ENCODE results near the gene CLPX.

Gene CLPX

DNA sequence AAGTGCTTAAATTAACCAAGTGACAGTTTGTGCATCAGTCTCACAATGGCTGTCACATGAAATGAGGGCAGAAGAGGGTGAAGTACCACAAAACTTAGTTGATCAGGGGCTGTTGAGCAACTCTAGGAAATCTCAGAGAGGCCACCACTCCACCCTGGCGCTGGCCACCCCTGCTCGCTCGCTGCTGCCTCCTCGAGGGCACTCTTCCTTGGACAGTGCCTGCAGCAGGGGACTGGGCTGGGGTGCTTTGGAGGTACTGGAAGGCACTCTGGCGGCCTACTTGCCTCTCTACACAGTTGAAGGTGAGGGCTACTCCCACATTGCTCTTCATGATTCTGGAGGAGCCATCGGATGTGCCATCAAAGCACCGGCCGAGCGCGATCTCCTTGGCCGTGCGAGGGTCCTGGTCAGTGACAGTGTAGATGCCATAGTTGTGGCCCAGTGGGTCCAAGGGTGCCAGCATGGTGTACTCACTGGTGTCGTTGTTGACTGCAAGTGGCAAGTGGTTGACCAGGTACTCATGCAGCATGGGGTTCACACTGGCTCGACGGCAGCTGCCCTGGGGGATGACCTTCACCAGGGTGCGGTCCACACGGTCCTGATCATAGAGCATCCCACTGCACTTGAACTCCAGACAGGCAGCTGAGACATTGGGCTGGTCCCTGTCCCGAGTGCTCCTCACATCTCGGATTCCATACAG lies 11.6 kb upstream of the CLPX start:
- TF ChIP-seq, protein P1, sequence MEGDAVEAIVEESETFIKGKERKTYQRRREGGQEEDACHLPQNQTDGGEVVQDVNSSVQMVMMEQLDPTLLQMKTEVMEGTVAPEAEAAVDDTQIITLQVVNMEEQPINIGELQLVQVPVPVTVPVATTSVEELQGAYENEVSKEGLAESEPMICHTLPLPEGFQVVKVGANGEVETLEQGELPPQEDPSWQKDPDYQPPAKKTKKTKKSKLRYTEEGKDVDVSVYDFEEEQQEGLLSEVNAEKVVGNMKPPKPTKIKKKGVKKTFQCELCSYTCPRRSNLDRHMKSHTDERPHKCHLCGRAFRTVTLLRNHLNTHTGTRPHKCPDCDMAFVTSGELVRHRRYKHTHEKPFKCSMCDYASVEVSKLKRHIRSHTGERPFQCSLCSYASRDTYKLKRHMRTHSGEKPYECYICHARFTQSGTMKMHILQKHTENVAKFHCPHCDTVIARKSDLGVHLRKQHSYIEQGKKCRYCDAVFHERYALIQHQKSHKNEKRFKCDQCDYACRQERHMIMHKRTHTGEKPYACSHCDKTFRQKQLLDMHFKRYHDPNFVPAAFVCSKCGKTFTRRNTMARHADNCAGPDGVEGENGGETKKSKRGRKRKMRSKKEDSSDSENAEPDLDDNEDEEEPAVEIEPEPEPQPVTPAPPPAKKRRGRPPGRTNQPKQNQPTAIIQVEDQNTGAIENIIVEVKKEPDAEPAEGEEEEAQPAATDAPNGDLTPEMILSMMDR (IDR thresholded peaks at IDR 0.05; ENCODE audit: borderline replicate concordance, extremely low read depth, low read length, poor library complexity, severe bottlenecking), result no peak
- TF ChIP-seq EZH2 (IDR thresholded peaks at IDR 0.05; ENCODE audit: borderline replicate concordance, low read depth, low read length, severe bottlenecking), result no peak
- no peak overlapping the region for H2AFZ ChIP-seq (ENCODE audit: low read depth, low read length)
- H3K4me3 ChIP-seq (ENCODE audit: low read depth in 1 of 2, low read length in 2 of 2), result no peak overlapping the region

DNA sequence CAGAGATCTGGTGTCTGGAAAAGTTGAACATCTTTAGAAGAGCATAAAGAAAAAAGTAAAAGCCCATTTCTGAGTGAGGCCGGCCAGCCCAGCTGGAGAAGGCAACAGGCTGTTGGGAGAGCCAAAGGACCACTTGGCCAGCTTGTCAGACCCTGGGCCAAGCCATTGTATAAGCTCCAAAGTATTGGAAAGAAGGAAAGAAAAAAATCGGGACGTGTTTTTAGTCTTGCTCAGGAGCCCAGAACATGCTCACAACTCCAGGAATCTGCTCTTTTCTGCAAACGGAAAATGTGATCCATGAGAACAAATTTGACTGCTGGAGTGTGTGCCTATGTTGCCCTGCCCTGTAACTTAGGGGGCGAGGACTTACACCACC lies 10.4 kb upstream of the CLPX start:
- no peaks in the 10 kb centered on the region for H3K9me3 ChIP-seq (ENCODE audit: insufficient read depth, low read length, severe bottlenecking)
- TF ChIP-seq EZH2 (IDR thresholded peaks at IDR 0.05; ENCODE audit: borderline replicate concordance, low read depth, low read length, severe bottlenecking), result no peak
- TF ChIP-seq, protein P1 (IDR thresholded peaks at IDR 0.05; ENCODE audit: borderline replicate concordance, extremely low read depth, low read length, poor library complexity, severe bottlenecking), result no peak
- H3K27me3 ChIP-seq (ENCODE audit: insufficient read depth, low read length, poor library complexity), result no peaks in the 10 kb centered on the region
- DNase-seq (no peak), ATAC-seq (ENCODE audit: insufficient read depth, low read depth) (no peak)
- no peak overlapping the region for H3K4me3 ChIP-seq (ENCODE audit: low read depth in 1 of 2, low read length in 2 of 2)
- no peak overlapping the region for H3K9ac ChIP-seq (ENCODE audit: low read depth, low read length)
- no peaks in the 10 kb centered on the region for H3K4me1 ChIP-seq (ENCODE audit: insufficient read depth, low read length)
- H4K20me1 ChIP-seq (ENCODE audit: insufficient read depth, low read length), result no peaks in the 10 kb centered on the region
- no peaks in the 10 kb centered on the region for H3K79me2 ChIP-seq (ENCODE audit: insufficient read depth, low read length)
- no peaks in the 10 kb centered on the region for H3K36me3 ChIP-seq (ENCODE audit: insufficient read depth, low read length)
- no peak overlapping the region for H3K4me2 ChIP-seq (ENCODE audit: insufficient read depth, low read length)
- H2AFZ ChIP-seq (ENCODE audit: low read depth, low read length), result no peak overlapping the region; the same call in 1 of the 2 replicates
- H3K27ac ChIP-seq (ENCODE audit: low read length), result no peak overlapping the region

More for the DNA sequence above, 11.6 kb upstream of the CLPX start:
- Histone ChIP-seq H3K27ac (ENCODE audit: low read length) (no peak overlapping the region), H3K9me3 (ENCODE audit: insufficient read depth, low read length, severe bottlenecking) (no peaks in the 10 kb centered on the region), H3K4me1 (ENCODE audit: insufficient read depth, low read length) (no peaks in the 10 kb centered on the region), H3K9ac (ENCODE audit: low read depth, low read length) (no peak overlapping the region), H3K79me2 (ENCODE audit: insufficient read depth, low read length) (no peaks in the 10 kb centered on the region), H3K27me3 (ENCODE audit: insufficient read depth, low read length, poor library complexity) (no peaks in the 10 kb centered on the region), H4K20me1 (ENCODE audit: insufficient read depth, low read length) (no peaks in the 10 kb centered on the region), H3K4me2 (ENCODE audit: insufficient read depth, low read length) (no peak overlapping the region), H3K36me3 (ENCODE audit: insufficient read depth, low read length) (no peaks in the 10 kb centered on the region)
- DNase-seq (no peak), ATAC-seq (ENCODE audit: insufficient read depth, low read depth) (no peak)

DNA sequence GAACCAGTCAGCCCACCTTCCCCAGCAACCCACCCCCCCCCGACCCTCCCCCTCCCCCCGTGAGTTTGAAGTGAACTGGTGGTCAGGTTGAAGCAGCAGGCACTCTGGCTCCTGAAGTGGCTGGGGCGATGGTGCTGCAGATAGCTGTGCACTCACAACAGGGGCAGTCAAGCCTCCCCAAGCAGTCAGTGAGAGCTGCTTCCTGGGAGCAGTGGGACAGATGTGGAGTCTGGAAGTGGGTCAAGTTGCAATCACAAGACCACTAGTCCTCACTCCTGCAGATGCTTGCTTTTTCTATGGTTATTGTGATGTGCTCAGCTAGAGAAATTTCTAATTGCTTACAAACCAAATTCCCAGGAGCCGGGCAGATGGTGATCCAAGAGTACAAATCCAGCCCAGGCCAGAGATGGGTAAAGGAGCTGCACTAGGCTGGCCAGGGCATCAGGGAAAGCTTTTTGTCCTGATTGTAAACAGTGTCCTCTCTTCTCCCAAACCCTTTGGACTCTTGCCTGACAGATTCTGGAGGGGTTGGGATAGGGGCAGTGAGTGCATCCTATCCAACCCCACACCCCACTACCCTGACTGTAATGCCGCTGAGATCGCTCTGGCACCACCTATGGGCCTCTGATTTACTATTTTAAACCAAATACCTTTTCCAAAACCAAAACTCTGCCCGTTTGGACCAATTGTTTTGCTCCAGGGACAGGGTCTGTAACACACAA lies 9.8 kb upstream of the CLPX start:
- Histone ChIP-seq H3K79me2 (ENCODE audit: insufficient read depth, low read length) (no peaks in the 10 kb centered on the region), H3K4me3 (ENCODE audit: low read depth in 1 of 2, low read length in 2 of 2) (no peak overlapping the region), H2AFZ (ENCODE audit: low read depth, low read length) (no peak overlapping the region; the same call in 1 of the 2 replicates), H3K27ac (ENCODE audit: low read length) (no peak overlapping the region), H3K9ac (ENCODE audit: low read depth, low read length) (no peak overlapping the region), H4K20me1 (ENCODE audit: insufficient read depth, low read length) (no peaks in the 10 kb centered on the region), H3K4me1 (ENCODE audit: insufficient read depth, low read length) (no peaks in the 10 kb centered on the region), H3K27me3 (ENCODE audit: insufficient read depth, low read length, poor library complexity) (no peaks in the 10 kb centered on the region), H3K4me2 (ENCODE audit: insufficient read depth, low read length) (no peak overlapping the region), H3K9me3 (ENCODE audit: insufficient read depth, low read length, severe bottlenecking) (no peaks in the 10 kb centered on the region), H3K36me3 (ENCODE audit: insufficient read depth, low read length) (no peaks in the 10 kb centered on the region)
- DNase-seq (no peak), ATAC-seq (ENCODE audit: insufficient read depth, low read depth) (no peak)
- TF ChIP-seq EZH2 (IDR thresholded peaks at IDR 0.05; ENCODE audit: borderline replicate concordance, low read depth, low read length, severe bottlenecking), result no peak

DNA sequence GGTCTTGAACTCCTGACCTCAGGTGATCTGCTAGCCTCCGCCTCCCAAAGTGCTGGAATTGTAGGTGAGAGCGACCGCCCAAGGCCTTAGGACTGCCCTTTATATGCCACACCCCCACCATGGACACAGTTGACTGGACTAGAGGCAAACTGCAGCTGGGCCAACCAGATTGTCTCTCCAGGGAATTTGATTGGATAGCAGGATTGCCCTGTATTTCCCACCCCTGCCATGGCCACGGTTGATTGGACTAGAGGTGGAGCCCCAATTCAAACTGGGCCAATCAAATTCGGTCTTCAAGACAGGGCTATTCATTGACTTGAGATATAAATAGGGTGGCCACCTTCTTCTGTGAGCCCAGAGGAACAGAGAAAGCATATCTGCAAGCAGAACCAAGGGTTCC lies 6.9 kb upstream of the CLPX start:
- no peaks in the 10 kb centered on the region for H3K4me1 ChIP-seq (ENCODE audit: insufficient read depth, low read length)
- no peaks in the 10 kb centered on the region for H3K27me3 ChIP-seq (ENCODE audit: insufficient read depth, low read length, poor library complexity)
- no peaks in the 10 kb centered on the region for H3K36me3 ChIP-seq (ENCODE audit: insufficient read depth, low read length)
- no peak overlapping the region for H3K9ac ChIP-seq (ENCODE audit: low read depth, low read length)
- ATAC-seq (ENCODE audit: insufficient read depth, low read depth) (no peak), DNase-seq (no peak)
- H3K27ac ChIP-seq (ENCODE audit: low read length), result no peak overlapping the region
- no peak overlapping the region for H3K4me2 ChIP-seq (ENCODE audit: insufficient read depth, low read length)
- no peak overlapping the region for H2AFZ ChIP-seq (ENCODE audit: low read depth, low read length)
- no peaks in the 10 kb centered on the region for H3K79me2 ChIP-seq (ENCODE audit: insufficient read depth, low read length)
- TF ChIP-seq, protein P1 (IDR thresholded peaks at IDR 0.05; ENCODE audit: borderline replicate concordance, extremely low read depth, low read length, poor library complexity, severe bottlenecking), result no peak
- no peak for TF ChIP-seq EZH2 (IDR thresholded peaks at IDR 0.05; ENCODE audit: borderline replicate concordance, low read depth, low read length, severe bottlenecking)
- no peaks in the 10 kb centered on the region for H4K20me1 ChIP-seq (ENCODE audit: insufficient read depth, low read length)
- no peak overlapping the region for H3K4me3 ChIP-seq (ENCODE audit: low read depth in 1 of 2, low read length in 2 of 2)
- no peaks in the 10 kb centered on the region for H3K9me3 ChIP-seq (ENCODE audit: insufficient read depth, low read length, severe bottlenecking)

Data from DND-41 (cell line).